HG03139 (cell line): ENCODE data around the gene FGD1.

ENCODE experiments used
- ATAC-seq: cut with Tn5 transposase; IDR thresholded peaks from one replicate; pipeline ENCODE4 v1.9.1; 2021; ENCODE audit not compliant: unreplicated experiment

Gene FGD1

DNA sequence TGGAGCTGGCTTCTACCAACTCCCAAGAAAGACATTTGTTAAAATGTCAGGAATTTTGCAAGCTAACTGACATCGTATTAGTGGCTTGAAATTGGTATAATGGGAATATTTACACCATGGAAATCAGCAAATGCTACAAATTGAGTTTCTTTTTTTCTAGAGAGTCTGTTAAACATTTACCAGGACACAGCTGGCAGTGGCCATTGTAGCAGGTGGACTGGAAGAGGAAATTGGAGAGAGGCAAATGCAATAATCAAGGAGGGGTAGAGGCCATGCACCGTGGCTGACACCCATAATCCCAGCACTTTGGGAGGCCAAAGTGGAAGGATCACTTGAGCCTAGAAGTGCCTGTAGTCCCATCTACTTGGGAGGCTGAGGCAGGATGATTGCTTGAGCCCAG lies 88.8 kb downstream of the FGD1 start:
- no peak for ATAC-seq

DNA sequence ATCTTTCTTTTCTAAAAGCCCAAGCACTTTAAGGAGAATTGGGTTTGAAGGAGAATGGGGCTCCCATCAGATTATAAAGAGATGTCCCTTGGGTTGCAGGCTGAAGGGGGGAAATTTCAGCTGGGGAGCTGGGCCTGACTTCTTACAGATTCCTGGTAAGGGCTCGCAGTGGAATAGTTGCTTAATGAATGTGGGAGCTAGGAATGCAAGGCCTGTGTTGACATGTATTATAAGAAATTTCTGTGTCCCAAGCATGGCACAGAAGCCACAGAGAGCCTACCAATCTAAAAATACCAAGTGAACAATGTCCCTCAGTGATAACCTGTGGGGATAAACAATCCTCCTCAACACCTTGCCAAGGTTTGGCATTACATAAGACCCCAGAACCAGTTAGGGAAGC lies 98.9 kb downstream of the FGD1 start:
- ATAC-seq = no peak
